GM18858 (cell line): Measurements from ENCODE around the gene TCF4.
"Not testable (repeated sequence)": the region's sequence is repeated elsewhere in the genome, so short reads cannot be mapped to it uniquely, and the experiment has no call there.

Experiments
- ATAC-seq: cut with Tn5 transposase; IDR thresholded peaks from one replicate; pipeline ENCODE4 v1.9.1; 2021; ENCODE audit not compliant: unreplicated experiment

TCF4 gene

GRCh38 chr18:55477860-55478581 lies 110.0 kb downstream of the TCF4 start:
- peak; percentile 17 for ATAC-seq

- peak; percentile 86 for ATAC-seq
Measured at GRCh38 chr18:55477499-55477859, 110.5 kb downstream of the TCF4 start.

GRCh38 chr18:55475916-55476315 lies 112.1 kb downstream of the TCF4 start:
- ATAC-seq, result no peak

GRCh38 chr18:55475467-55475866 lies 112.5 kb downstream of the TCF4 start:
- no peak for ATAC-seq

- no peak for ATAC-seq
Measured at GRCh38 chr18:55473560-55473959, 114.4 kb downstream of the TCF4 start.

DNA sequence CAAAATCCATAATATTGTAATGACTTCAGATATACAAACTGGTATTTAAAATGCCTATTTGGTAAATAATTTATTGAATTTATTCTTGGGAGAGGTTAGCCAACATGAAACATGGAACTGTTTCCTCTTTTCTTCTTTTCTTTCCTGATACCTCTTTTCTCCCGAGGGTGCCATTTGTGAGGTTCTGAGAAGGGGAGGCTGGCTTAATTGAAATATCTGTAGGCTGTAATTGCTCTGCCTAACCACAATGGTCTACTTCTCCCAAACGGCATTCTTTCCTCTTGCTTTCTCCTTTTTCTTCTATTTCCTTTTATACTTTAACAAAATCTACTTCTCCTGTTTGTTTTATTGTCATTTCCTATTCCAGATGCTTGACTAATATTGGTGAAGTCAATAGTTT lies 114.9 kb downstream of the TCF4 start:
- no peak for ATAC-seq

DNA sequence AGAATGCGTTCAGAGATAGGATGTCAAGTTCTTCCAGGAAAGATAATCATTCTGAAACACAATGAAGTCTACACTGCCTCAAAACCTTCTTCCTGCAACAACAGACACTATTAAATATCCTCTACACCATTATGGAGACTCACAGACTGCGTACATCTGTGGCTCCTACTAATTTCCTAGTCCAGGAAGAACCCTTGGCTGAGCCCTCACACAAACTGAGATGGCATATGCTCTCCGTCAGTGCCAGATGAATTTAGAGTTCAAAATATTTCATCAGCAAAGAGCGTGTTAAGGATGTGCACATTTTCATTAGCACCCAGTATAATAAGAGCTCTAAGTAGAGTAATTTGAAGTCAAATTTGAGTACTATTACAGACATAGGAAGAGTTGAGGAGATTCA lies 117.2 kb downstream of the TCF4 start:
- no peak for ATAC-seq

GRCh38 chr18:55469134-55469533 lies 118.9 kb downstream of the TCF4 start:
- not testable (repeated sequence) for ATAC-seq

DNA sequence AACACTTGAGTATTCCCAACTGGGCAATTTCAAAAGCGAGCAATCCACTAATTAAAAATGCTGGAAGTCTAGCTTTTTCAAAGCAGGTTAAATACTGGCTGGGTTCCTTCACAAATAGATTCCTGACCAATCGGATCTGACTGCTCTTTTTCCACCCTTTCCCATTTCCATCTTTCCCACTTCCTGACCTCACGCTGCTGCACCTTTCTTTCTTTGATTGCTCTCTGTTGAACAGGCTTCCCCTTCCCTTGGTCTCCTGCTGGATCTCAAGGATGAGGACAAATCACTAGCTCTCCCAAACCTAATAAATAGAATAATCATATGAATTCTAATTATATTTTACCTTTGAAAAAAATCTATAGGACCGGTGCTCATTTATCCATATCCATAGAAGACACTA lies 121.2 kb downstream of the TCF4 start:
- ATAC-seq, result no peak

GRCh38 chr18:55465313-55465712 lies 122.7 kb downstream of the TCF4 start:
- ATAC-seq, result no peak

DNA sequence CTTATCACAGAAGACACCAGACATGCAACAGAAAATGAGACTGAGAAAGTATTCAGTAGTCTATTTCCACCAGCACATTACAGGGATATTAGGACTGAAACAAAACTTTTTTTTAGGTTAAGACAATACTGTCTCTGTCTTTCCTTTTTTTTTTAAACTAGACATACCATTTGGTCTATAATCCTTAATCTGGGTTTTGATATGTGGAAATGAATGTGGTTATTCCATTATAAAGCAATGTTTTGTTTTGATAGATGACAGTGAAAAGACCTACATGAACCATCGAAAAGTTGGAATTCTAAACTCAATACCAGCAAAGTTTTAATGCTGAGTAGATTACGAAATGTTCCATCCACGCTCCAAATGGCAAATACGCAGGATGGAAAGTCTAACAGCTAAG lies 123.4 kb downstream of the TCF4 start:
- ATAC-seq, result no peak

GRCh38 chr18:55462652-55463051 lies 125.3 kb downstream of the TCF4 start:
- ATAC-seq, result no peak

DNA sequence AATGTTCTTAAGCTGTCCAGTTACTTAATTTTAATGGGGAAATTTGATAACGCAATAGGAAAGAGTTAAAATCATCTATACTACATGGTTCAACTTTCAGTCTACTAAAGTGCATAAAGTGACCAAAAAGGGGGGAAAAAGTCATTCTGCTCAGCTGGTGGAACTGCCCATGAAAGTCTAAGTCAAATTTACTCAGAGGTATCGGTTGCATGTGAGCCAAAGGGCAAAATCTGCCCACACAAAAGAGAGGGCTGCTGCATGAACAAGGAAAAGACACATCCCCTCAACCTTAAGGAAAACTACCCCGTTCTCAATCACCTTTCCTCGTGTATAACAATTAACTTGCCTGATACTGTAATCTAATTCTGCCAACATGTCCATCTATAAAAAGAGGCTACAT lies 126.1 kb downstream of the TCF4 start:
- no peak for ATAC-seq

DNA sequence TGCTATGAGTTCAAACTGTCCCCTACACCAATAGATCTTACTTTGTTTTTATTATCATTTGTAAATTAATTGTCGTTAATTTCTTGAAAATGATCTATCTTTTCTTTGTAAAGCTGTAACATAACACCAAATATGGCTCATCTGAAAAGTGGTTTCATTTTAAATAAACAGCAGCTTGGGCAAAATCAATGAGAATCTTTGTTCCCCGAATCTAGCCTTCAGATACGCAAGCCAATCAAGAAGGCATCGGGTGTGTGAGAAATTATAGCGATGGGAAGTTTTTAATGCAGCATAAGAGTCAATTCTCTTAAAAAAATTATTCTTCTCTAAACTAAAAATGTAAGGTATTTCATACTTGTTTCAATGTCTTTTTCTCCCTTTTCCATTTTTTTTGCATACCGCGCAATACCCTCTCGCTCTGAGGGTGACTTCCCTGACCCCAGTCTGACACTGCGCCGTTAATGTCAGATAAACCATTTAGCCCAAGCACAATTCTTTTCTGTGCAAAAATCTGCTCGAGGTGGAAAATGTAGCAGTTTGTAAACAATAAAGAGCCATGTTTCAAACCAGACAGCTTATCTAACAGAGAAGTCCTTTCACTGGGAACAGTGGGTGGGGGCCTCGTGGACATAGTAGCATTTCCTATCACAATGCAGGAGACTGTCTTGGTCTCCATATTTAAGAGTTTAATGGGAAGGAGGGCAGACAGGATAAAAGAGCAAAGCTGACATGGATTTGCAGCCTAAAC lies 129.4 kb downstream of the TCF4 start:
- ATAC-seq, result no peak

GRCh38 chr18:55457028-55457427 lies 131.0 kb downstream of the TCF4 start:
- no peak for ATAC-seq

DNA sequence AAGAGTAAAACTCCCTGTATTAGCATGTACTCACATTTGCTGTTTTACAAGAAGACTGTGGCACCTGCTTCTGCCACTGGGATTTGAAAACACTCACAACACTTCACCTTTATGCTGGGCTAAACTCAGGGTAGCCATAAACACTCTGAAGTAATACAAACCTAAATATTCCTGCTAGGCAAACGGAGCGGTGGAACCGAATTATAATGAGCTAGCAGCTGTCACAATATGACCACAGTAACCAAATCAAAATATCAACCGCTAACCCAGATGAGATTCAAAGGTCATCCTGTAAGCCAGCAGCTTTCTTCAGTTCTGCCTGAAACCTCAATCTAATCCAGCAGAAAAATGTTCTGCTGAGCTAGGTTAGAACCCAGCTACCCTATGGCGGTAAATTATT lies 132.1 kb downstream of the TCF4 start:
- ATAC-seq, result no peak

- no peak for ATAC-seq
Measured at GRCh38 chr18:55453186-55453585, 134.8 kb downstream of the TCF4 start.

- no peak for ATAC-seq
Measured at GRCh38 chr18:55452123-55452611, 135.8 kb downstream of the TCF4 start.

GRCh38 chr18:55449412-55450140 lies 138.4 kb downstream of the TCF4 start:
- ATAC-seq, result no peak

- no peak for ATAC-seq
Measured at GRCh38 chr18:55448420-55448819, 139.6 kb downstream of the TCF4 start.

DNA sequence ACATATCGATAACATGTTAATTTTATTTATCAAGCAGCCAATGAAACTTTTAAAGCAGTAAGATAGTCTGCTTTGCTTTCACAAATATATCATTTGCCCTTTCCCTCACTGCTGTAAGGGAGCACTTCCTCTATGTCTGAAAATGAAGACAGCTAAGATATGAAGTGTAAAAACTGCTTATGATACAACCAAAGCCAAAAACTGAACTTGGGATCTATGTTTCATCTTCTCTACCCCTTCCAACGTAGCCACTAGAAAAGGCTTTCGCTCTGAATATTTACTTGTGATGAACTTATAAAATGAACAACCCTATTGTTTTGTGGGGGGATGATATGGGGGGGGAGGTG lies 140.3 kb downstream of the TCF4 start:
- ATAC-seq, result no peak
